IMR-90 (cell line): Measurements from ENCODE around the gene ISG20. TPM values are rescaled to one million over a fixed set of nuclear protein-coding genes. Genes with fewer than 3 reads are reported as not detected.

Source experiments
- ATAC-seq: fragments of 200-7000 bp; cut with Tn5 transposase; 2 replicates; pipeline ENCODE4 v1.9.1; 2020; ENCODE audit warnings: low read depth, mild to moderate bottlenecking, moderate library complexity
- BruUV-seq: library from RNA; stranded (reverse); fragments of 400-500 nt; replicated peaks from 2 replicates; lab custom pipeline; 2021; lab: Mats Ljungman, UMichigan
- CTCF ChIA-PET: fragments of 300-600 bp; formaldehyde crosslinking; extraction: SDS; loops from one replicate; lab custom pipeline; 2021; ENCODE audit warnings: antibody characterized with exemption; lab: Yijun Ruan, JAX
- POLR2A ChIA-PET: fragments of 300-600 bp; sonication (Branson Sonifier 250); formaldehyde crosslinking; loops from one replicate; lab custom pipeline; 2022; ENCODE audit warnings: antibody characterized with exemption; ENCODE audit not compliant: unreplicated experiment; lab: Charles Lee
- DNase-seq: peaks from one replicate; pipeline ENCODE4 v3.0.0; 2013
- H2AFZ ChIP-seq: replicated peaks from 2 replicates; pipeline ENCODE3; 2013; ENCODE audit warnings: low read length, mild to moderate bottlenecking; ENCODE audit not compliant: poor library complexity
- H2AK5ac ChIP-seq: 2 replicates; pipeline ENCODE4 v1.6.1; 2013; ENCODE audit warnings: low read depth, low read length, inconsistent platforms
- H2AK9ac ChIP-seq: replicated peaks from 2 replicates; pipeline ENCODE3; 2013; ENCODE audit warnings: mild to moderate bottlenecking, low read depth, low read length, moderate library complexity; ENCODE audit not compliant: poor library complexity
- H2BK120ac ChIP-seq: 2 replicates; pipeline ENCODE4 v1.6.1; 2013; ENCODE audit warnings: low read depth, low read length, inconsistent platforms
- H2BK15ac ChIP-seq: 3 replicates; pipeline ENCODE4 v1.6.1; 2013; ENCODE audit warnings: low read depth, low read length, inconsistent platforms
- H2BK20ac ChIP-seq: 2 replicates; pipeline ENCODE4 v1.6.1; 2013; ENCODE audit warnings: low read depth, mild to moderate bottlenecking, inconsistent platforms, low read length, moderate library complexity
- H2BK5ac ChIP-seq: 2 replicates; pipeline ENCODE4 v1.6.1; 2013; ENCODE audit warnings: mild to moderate bottlenecking, low read depth, low read length, inconsistent platforms; ENCODE audit not compliant: poor library complexity, severe bottlenecking
- H3K14ac ChIP-seq: replicated peaks from 2 replicates; pipeline ENCODE4 v1.6.1; 2013; ENCODE audit warnings: low read depth, low read length, inconsistent platforms
- H3K18ac ChIP-seq: 2 replicates; pipeline ENCODE4 v1.6.1; 2013; ENCODE audit warnings: low read depth, low read length, control low read depth
- H3K23ac ChIP-seq: 2 replicates; pipeline ENCODE4 v1.6.1; 2013; ENCODE audit warnings: low read depth, low read length, inconsistent platforms
- H3K27ac ChIP-seq: 2 replicates; pipeline ENCODE4 v1.5.1; 2013; ENCODE audit warnings: mild to moderate bottlenecking, control low read depth, low read length; ENCODE audit not compliant: insufficient read depth
- H3K27me3 ChIP-seq: 2 replicates; pipeline ENCODE4 v1.6.1; 2013; ENCODE audit warnings: low read length; ENCODE audit not compliant: control insufficient read depth, insufficient read depth
- H3K36me3 ChIP-seq: 2 replicates; pipeline ENCODE4 v1.6.1; 2013; ENCODE audit warnings: low read length, mixed read lengths; ENCODE audit not compliant: control insufficient read depth, insufficient read depth
- H3K4ac ChIP-seq: 2 replicates; pipeline ENCODE4 v1.6.1; 2013; ENCODE audit warnings: low read depth, low read length, inconsistent platforms
- H3K4me1 ChIP-seq: 2 replicates; pipeline ENCODE4 v1.6.1; 2013; ENCODE audit warnings: low read length, mixed read lengths; ENCODE audit not compliant: control insufficient read depth, insufficient read depth
- H3K4me2 ChIP-seq: 2 replicates; pipeline ENCODE4 v1.6.1; 2013; ENCODE audit warnings: low read depth, mild to moderate bottlenecking, control low read depth, low read length, moderate library complexity
- H3K4me3 ChIP-seq: 2 replicates; pipeline ENCODE4 v1.5.1; 2013; ENCODE audit warnings: low read depth, mild to moderate bottlenecking, control low read depth, low read length, moderate library complexity; ENCODE audit not compliant: insufficient read depth
- H3K56ac ChIP-seq: 2 replicates; pipeline ENCODE4 v1.6.1; 2013; ENCODE audit warnings: low read length, inconsistent platforms; ENCODE audit not compliant: insufficient read depth; ENCODE audit errors: extremely low read depth
- H3K79me1 ChIP-seq, 2 experiments: 2 replicates each; pipeline ENCODE4 v1.6.1; 2013; ENCODE audit warnings: low read length in 2 of 2, inconsistent platforms in 1 of 2, low read depth in 1 of 2
- H3K9ac ChIP-seq: 2 replicates; pipeline ENCODE4 v1.6.1; 2013; ENCODE audit warnings: low read depth, low read length, control low read depth
- H3K9me1 ChIP-seq: 2 replicates; pipeline ENCODE4 v1.6.1; 2013; ENCODE audit warnings: low read length, inconsistent platforms; ENCODE audit not compliant: insufficient read depth
- H3K9me3 ChIP-seq: 2 replicates; pipeline ENCODE4 v1.6.1; 2013; ENCODE audit warnings: low read length; ENCODE audit not compliant: control insufficient read depth, insufficient read depth
- H4K20me1 ChIP-seq: 2 replicates; pipeline ENCODE4 v1.6.1; 2013; ENCODE audit warnings: low read length, inconsistent platforms; ENCODE audit not compliant: insufficient read depth
- H4K5ac ChIP-seq: 2 replicates; pipeline ENCODE4 v1.6.1; 2013; ENCODE audit warnings: mild to moderate bottlenecking, low read depth, low read length, control low read depth
- H4K8ac ChIP-seq, 2 experiments: 2 replicates each; pipeline ENCODE4 v1.6.1; 2013; ENCODE audit warnings: low read depth in 2 of 2, low read length in 2 of 2, control low read depth in 1 of 2, inconsistent platforms in 1 of 2
- H4K91ac ChIP-seq: 2 replicates; pipeline ENCODE4 v1.6.1; 2013; ENCODE audit warnings: low read depth, low read length, inconsistent platforms; ENCODE audit not compliant: insufficient read depth
- CEBPB ChIP-seq: IDR thresholded peaks from 2 replicates; pipeline ENCODE4 v1.6.1; 2012; ENCODE audit warnings: low read depth, low read length, improper control_type of control experiment
- CHD1 ChIP-seq: IDR thresholded peaks from 2 replicates; pipeline ENCODE4 v1.6.1; 2012; ENCODE audit warnings: low read depth, low read length, improper control_type of control experiment
- CTCF ChIP-seq: conservative IDR thresholded peaks from 2 replicates; pipeline ENCODE4 v1.5.1; 2012; ENCODE audit warnings: mild to moderate bottlenecking, low read depth, low read length, improper control_type of control experiment
- MAZ ChIP-seq: IDR thresholded peaks from 2 replicates; pipeline ENCODE4 v1.6.1; 2012; ENCODE audit warnings: low read depth, mild to moderate bottlenecking, low read length, improper control_type of control experiment, moderate library complexity, borderline replicate concordance
- MXI1 ChIP-seq: IDR thresholded peaks from 2 replicates; pipeline ENCODE4 v1.6.1; 2012; ENCODE audit warnings: low read depth, mild to moderate bottlenecking, low read length, moderate library complexity, borderline replicate concordance
- NFE2L2 ChIP-seq: fragments of 150-350 bp; IDR thresholded peaks from 2 replicates; pipeline ENCODE4 v1.6.1; 2016; ENCODE audit warnings: low read depth, mild to moderate bottlenecking, low read length
- POLR2A ChIP-seq: IDR thresholded peaks from 2 replicates; pipeline ENCODE4 v1.6.1; 2012; ENCODE audit warnings: mild to moderate bottlenecking, low read depth, low read length
- RAD21 ChIP-seq: IDR thresholded peaks from 2 replicates; pipeline ENCODE4 v1.6.1; 2012; ENCODE audit warnings: low read length, improper control_type of control experiment
- RCOR1 ChIP-seq: IDR thresholded peaks from 2 replicates; pipeline ENCODE4 v1.6.1; 2012; ENCODE audit warnings: mild to moderate bottlenecking, low read length, improper control_type of control experiment; ENCODE audit not compliant: insufficient replicate concordance
- RFX5 ChIP-seq: IDR thresholded peaks from 2 replicates; pipeline ENCODE4 v1.8.0; 2012; ENCODE audit warnings: low read depth, mild to moderate bottlenecking, low read length, moderate library complexity
- WGBS, 2 experiments: methylation state at CpG; one replicate each; pipeline versions ENCODE4 v1.1.5 to v1.1.7; 2013; ENCODE audit warnings: missing lambda C conversion rate in 2 of 2; ENCODE audit not compliant: insufficient read length in 1 of 2; ENCODE audit errors: extremely low coverage in 2 of 2; 5-methylcytosine and 5-hydroxymethylcytosine counted together
- dilution Hi-C: fragments of 300-500 bp; cut with HindIII; formaldehyde crosslinking; loops from one replicate; pipeline ENCODE4 v1.14.3; 2018; ENCODE audit warnings: low sequenced_read_pairs; ENCODE audit not compliant: unreplicated experiment
- in situ Hi-C: fragments of 300-500 bp; cut with MboI; formaldehyde crosslinking; loops from 3 replicates; pipeline ENCODE4 v1.14.3; 2019; ENCODE audit warnings: low sequenced_read_pairs, inconsistent platforms, mixed read lengths
- intact Hi-C: fragments of 100-400 bp; cut with micrococcal nuclease; formaldehyde crosslinking; loops from 2 replicates; pipeline ENCODE4 v1.10.0; 2022
- polyA plus RNA-seq, 3 experiments: library from polyadenylated mRNA; depleted of rRNA; stranded (reverse); fragments of >200 nt; gene quantifications; 2 replicates each; pipeline ENCODE4 v1.2.3, GENCODE V29; 2012; ENCODE audit warnings: low replicate concordance in 1 of 3
- total RNA-seq: library from RNA; depleted of rRNA; stranded (reverse); fragments of >200 nt; gene quantifications from 2 replicates; pipeline ENCODE4 v1.2.3, GENCODE V29; 2012
- TF ChIP-seq, protein P1 (sequence below): fragments of 150-350 bp; IDR thresholded peaks from 2 replicates; pipeline ENCODE4 v1.6.1; 2016; ENCODE audit warnings: low read depth, mild to moderate bottlenecking, low read length, moderate library complexity, borderline replicate concordance

ISG20 gene
- total and polyA plus RNA-seq, 2 of the 4 experiments (the other 2 are of a cell fraction): 0.72 to 1.2 TPM

GRCh38 chr15:88613074-88613944 lies 25.5 kb upstream of the ISG20 start (continued):
- TF ChIP-seq NFE2L2 (no peak), RCOR1 (no peak)

DNA sequence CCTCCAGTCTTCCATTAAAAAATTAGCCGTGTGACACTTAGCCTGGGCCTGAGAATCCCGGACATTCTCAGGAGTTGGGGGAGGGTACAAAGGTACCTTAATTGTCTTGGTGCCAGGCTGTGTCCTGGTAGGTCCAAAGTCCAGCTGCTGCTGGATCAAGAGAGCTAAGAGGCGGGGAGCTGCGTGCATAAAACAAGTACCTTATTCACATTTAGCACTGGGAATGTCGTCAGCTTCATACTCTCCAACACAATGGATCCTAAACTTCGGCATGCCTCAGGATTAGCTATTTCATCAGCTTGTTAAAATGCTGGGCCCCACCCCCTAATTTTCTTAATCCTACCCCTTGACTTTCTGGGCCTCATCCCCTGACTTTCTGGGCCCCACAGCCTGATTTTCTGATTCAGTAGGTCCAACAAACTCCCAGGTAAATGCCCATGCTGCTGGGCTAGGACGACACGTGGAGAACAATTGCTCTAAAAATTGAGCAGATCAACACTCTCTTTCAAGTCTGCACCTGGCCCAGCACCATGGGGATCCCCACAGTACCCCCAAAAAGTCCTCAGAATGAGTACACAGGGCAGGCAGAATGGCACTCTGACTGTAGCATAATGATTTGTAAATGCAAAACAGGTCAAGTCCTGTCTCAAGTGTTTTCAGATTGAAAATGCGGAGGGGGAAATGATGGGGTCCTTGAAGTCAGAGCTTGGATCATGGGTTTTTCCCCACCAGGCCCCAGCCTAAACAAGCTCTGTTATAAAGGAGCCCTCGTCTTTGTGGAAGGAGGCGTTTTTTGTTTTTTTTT lies 23.3 kb upstream of the ISG20 start:
- Histone ChIP-seq H3K27ac (no peak overlapping the region), H3K9me3 (no peaks in the 10 kb centered on the region), H2BK15ac (no peak overlapping the region), H3K56ac (no peak overlapping the region), H2BK5ac (no peak overlapping the region), H3K4me1 (peaks cover 4% of the 10 kb centered on the region; the same call in 1 of the 2 replicates), H2AK9ac (no peak overlapping the region), H4K5ac (no peak overlapping the region), H2BK20ac (no peak overlapping the region), H3K4me3 (no peak overlapping the region), H3K14ac (no peak overlapping the region), H4K8ac (no peak overlapping the region), H2BK120ac (no peak overlapping the region), H3K4me2 (no peak overlapping the region), H2AK5ac (no peak overlapping the region), H3K4ac (no peak overlapping the region), H3K9ac (no peak overlapping the region), H3K27me3 (no peaks in the 10 kb centered on the region; the same call in 1 of the 2 replicates), H3K23ac (no peak overlapping the region), H3K18ac (no peak overlapping the region), H2AFZ (no peak overlapping the region), H4K91ac (no peak overlapping the region), H3K9me1 (peaks cover 8% of the 10 kb centered on the region; the same call in 1 of the 2 replicates), H3K36me3 (no peaks in the 10 kb centered on the region), H4K20me1 (no peaks in the 10 kb centered on the region), H3K79me1 (no peaks in the 10 kb centered on the region)
- in situ Hi-C loops: loop anchor here (5.0 kb wide), 1 partner anchor 148 kb away; the partner anchor contains the start of genes MRPL46 and MRPS11
- no peak for DNase-seq
- BruUV-seq: no TSS peak
- no CpG with 5 or more reads among the region's 11 CpGs for WGBS, 2 experiments
- POLR2A ChIA-PET: no interaction called here
- dilution Hi-C loops: no loop called here
- ATAC-seq: no peak
- CTCF ChIA-PET: interaction anchor here (0.6 kb wide), 1 partner anchor 46 kb away, joined by 3 read pairs; no protein-coding TSS in a partner anchor
- intact Hi-C loops: no loop called here
- TF ChIP-seq POLR2A (no peak), RFX5 (no peak), CHD1 (no peak), CEBPB (no peak), NFE2L2 (no peak), RCOR1 (no peak), RAD21 (no peak), CTCF (no peak), MXI1 (no peak), MAZ (no peak)
- TF ChIP-seq, protein P1, sequence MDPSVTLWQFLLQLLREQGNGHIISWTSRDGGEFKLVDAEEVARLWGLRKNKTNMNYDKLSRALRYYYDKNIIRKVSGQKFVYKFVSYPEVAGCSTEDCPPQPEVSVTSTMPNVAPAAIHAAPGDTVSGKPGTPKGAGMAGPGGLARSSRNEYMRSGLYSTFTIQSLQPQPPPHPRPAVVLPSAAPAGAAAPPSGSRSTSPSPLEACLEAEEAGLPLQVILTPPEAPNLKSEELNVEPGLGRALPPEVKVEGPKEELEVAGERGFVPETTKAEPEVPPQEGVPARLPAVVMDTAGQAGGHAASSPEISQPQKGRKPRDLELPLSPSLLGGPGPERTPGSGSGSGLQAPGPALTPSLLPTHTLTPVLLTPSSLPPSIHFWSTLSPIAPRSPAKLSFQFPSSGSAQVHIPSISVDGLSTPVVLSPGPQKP: no peak
